Measurements from ENCODE around the gene RANBP1. TPM values are rescaled to one million over a fixed set of nuclear protein-coding genes. Genes with fewer than 3 reads are reported as not detected.
"Not testable (repeated sequence)": the region's sequence is repeated elsewhere in the genome, so short reads cannot be mapped to it uniquely, and the experiment has no call there.

Gene RANBP1
- total RNA-seq, 2 experiments from 2014 or later: 68.1 to 72.1 TPM

GRCh38 chr22:20159076-20159475, 43.2 kb downstream of the RANBP1 start:
- intact Hi-C loops (cut with DNase I, micrococcal nuclease): loop anchor here in 1 of 2 experiments (5.0 kb wide), 1 partner anchor 583 kb away; no protein-coding TSS in a partner anchor
- H3K27me3 ChIP-seq (ENCODE audit: control insufficient read depth in 1 of 2, insufficient read depth in 2 of 2, low read length in 2 of 2): peaks cover 4 to 6% of the 10 kb centered on the region in 2 experiments
- Mint-ChIP-seq H3K9me3 (no peaks in the 10 kb centered on the region), H3K27ac (no peak overlapping the region), H3K4me1 (ENCODE audit: low read depth) (peaks cover 4% of the 10 kb centered on the region), H3K27me3 (peaks cover 5% of the 10 kb centered on the region), H3K36me3 (ENCODE audit: low read depth) (no peaks in the 10 kb centered on the region), H3K4me3 (no peak overlapping the region)
- H3K4me1 ChIP-seq (ENCODE audit: insufficient read depth, low read length): peaks cover 21% of the 10 kb centered on the region
- DNase-seq (no peak), ATAC-seq (ENCODE audit: poor library complexity) (no peak)
- no peak for TF ChIP-seq CTCF (IDR thresholded peaks at IDR 0.05)
- H3K27ac ChIP-seq (ENCODE audit: low read depth in 1 of 2, low read length in 2 of 2): no peak overlapping the region
- no peak overlapping the region for H3K4me3 ChIP-seq (ENCODE audit: low read length)
- peaks cover 0 to 14% of the 10 kb centered on the region in 2 experiments for H3K9me3 ChIP-seq (ENCODE audit: control insufficient read depth in 1 of 2, insufficient read depth in 1 of 2, low read length in 2 of 2)
- ChIA-PET POLR2A (no interaction called here), CTCF (no interaction called here)
- H3K36me3 ChIP-seq (ENCODE audit: insufficient read depth, low read length): no peaks in the 10 kb centered on the region

GRCh38 chr22:20159531-20159930, 43.6 kb downstream of the RANBP1 start:
- ATAC-seq (ENCODE audit: poor library complexity); DNase-seq; H3K36me3 Mint-ChIP-seq (ENCODE audit: low read depth); H3K27ac Mint-ChIP-seq; CTCF ChIA-PET; H3K9me3 Mint-ChIP-seq; H3K36me3 ChIP-seq (ENCODE audit: insufficient read depth, low read length); H3K4me3 ChIP-seq (ENCODE audit: low read length); H3K27ac ChIP-seq (ENCODE audit: low read depth in 1 of 2, low read length in 2 of 2); H3K4me1 Mint-ChIP-seq (ENCODE audit: low read depth); H3K27me3 Mint-ChIP-seq; H3K4me3 Mint-ChIP-seq; H3K27me3 ChIP-seq (ENCODE audit: control insufficient read depth in 1 of 2, insufficient read depth in 2 of 2, low read length in 2 of 2): not testable (repeated sequence)
- Histone ChIP-seq H3K9me3 (ENCODE audit: control insufficient read depth in 1 of 2, insufficient read depth in 1 of 2, low read length in 2 of 2) (peaks cover 0 to 14% of the 10 kb centered on the region in 2 experiments), H3K4me1 (ENCODE audit: insufficient read depth, low read length) (peaks cover 19% of the 10 kb centered on the region)
- POLR2A ChIA-PET: interaction anchor here (0.9 kb wide), 1 partner anchor 43 kb away, joined by 3 read pairs; the partner anchor contains the start of gene TRMT2A
- intact Hi-C loops (cut with DNase I, micrococcal nuclease): loop anchor here in 1 of 2 experiments (5.0 kb wide), 1 partner anchor 583 kb away; no protein-coding TSS in a partner anchor

GRCh38 chr22:20160041-20160440, 44.1 kb downstream of the RANBP1 start:
- H3K4me3 ChIP-seq (ENCODE audit: low read length): no peak overlapping the region
- peaks cover 0 to 6% of the 10 kb centered on the region in 2 experiments for H3K27me3 ChIP-seq (ENCODE audit: control insufficient read depth in 1 of 2, insufficient read depth in 2 of 2, low read length in 2 of 2)
- peaks cover 14% of the 10 kb centered on the region for H3K4me1 ChIP-seq (ENCODE audit: insufficient read depth, low read length)
- POLR2A ChIA-PET: interaction anchor here (0.9 kb wide), 1 partner anchor 43 kb away, joined by 3 read pairs; the partner anchor contains the start of gene TRMT2A
- H3K9me3 Mint-ChIP-seq: no peaks in the 10 kb centered on the region
- H3K36me3 ChIP-seq (ENCODE audit: insufficient read depth, low read length): no peaks in the 10 kb centered on the region
- H3K9me3 ChIP-seq (ENCODE audit: control insufficient read depth in 1 of 2, insufficient read depth in 1 of 2, low read length in 2 of 2): peaks cover 0 to 14% of the 10 kb centered on the region in 2 experiments
- H3K36me3 Mint-ChIP-seq (ENCODE audit: low read depth): no peaks in the 10 kb centered on the region
- ATAC-seq (ENCODE audit: poor library complexity): no peak
- H3K27me3 Mint-ChIP-seq: peaks cover 5% of the 10 kb centered on the region
- H3K4me1 Mint-ChIP-seq (ENCODE audit: low read depth): peaks cover 4% of the 10 kb centered on the region
- DNase-seq: no peak
- CTCF ChIA-PET: no interaction called here
- no peak overlapping the region for H3K27ac ChIP-seq (ENCODE audit: low read depth in 1 of 2, low read length in 2 of 2)
- no peak overlapping the region for H3K4me3 Mint-ChIP-seq
- H3K27ac Mint-ChIP-seq: no peak overlapping the region
- no peak for TF ChIP-seq CTCF (IDR thresholded peaks at IDR 0.05)
- intact Hi-C loops (cut with DNase I, micrococcal nuclease): no loop called here

- CTCF ChIA-PET: no interaction called here
- Histone ChIP-seq H3K9me3 (ENCODE audit: control insufficient read depth in 1 of 2, insufficient read depth in 1 of 2, low read length in 2 of 2) (peaks cover 0 to 4% of the 10 kb centered on the region in 2 experiments), H3K36me3 (ENCODE audit: insufficient read depth, low read length) (no peaks in the 10 kb centered on the region), H3K4me1 (ENCODE audit: insufficient read depth, low read length) (no peaks in the 10 kb centered on the region), H3K27ac (ENCODE audit: low read depth in 1 of 2, low read length in 2 of 2) (no peak overlapping the region), H3K4me3 (ENCODE audit: low read length) (no peak overlapping the region), H3K27me3 (ENCODE audit: control insufficient read depth in 1 of 2, insufficient read depth in 2 of 2, low read length in 2 of 2) (no peaks in the 10 kb centered on the region)
- no peak overlapping the region for H3K27ac Mint-ChIP-seq
- no peak overlapping the region for H3K4me3 Mint-ChIP-seq
- no peak for TF ChIP-seq CTCF (IDR thresholded peaks at IDR 0.05)
- POLR2A ChIA-PET: no interaction called here
- H3K9me3 Mint-ChIP-seq: no peaks in the 10 kb centered on the region
- H3K36me3 Mint-ChIP-seq (ENCODE audit: low read depth): no peaks in the 10 kb centered on the region
- no peaks in the 10 kb centered on the region for H3K27me3 Mint-ChIP-seq
- no peak for ATAC-seq (ENCODE audit: poor library complexity)
- DNase-seq: no peak
- intact Hi-C loops (cut with DNase I, micrococcal nuclease): no loop called here
- H3K4me1 Mint-ChIP-seq (ENCODE audit: low read depth): no peaks in the 10 kb centered on the region
Measured at GRCh38 chr22:20164863-20165262, 49.0 kb downstream of the RANBP1 start.
